Uterus (tissue), 4 donors: ENCODE data around the gene EXTL1. TPM values are rescaled to one million over a fixed set of nuclear protein-coding genes. Genes with fewer than 3 reads are reported as not detected.

Experiments used
- DNase-seq, 2 donors: peaks; one replicate each; pipeline ENCODE4 v3.0.0-alpha.2; 2019 to 2020
- H3K27ac ChIP-seq, 2 donors: fragments of 200-600 bp; sonication (generic); 1 replicate in 1 of 2; 2 replicates in 1 of 2; pipeline ENCODE4 v1.5.1; 2016 to 2018
- H3K27me3 ChIP-seq, 2 donors: fragments of 200-600 bp; sonication (generic); one replicate each; pipeline ENCODE4 v1.5.1; 2018 to 2019; ENCODE audit warnings: control low read depth in 1 of 2
- H3K36me3 ChIP-seq, 2 donors: fragments of 200-600 bp; sonication (generic); one replicate each; pipeline ENCODE4 v1.5.1; 2019; ENCODE audit warnings: control low read depth in 1 of 2
- H3K4me1 ChIP-seq, 2 donors: fragments of 200-600 bp; sonication (generic); one replicate each; pipeline ENCODE4 v1.5.1; 2018 to 2019; ENCODE audit warnings: control low read depth in 1 of 2
- H3K4me3 ChIP-seq, 2 donors: fragments of 200-600 bp; sonication (generic); 1 replicate in 1 of 2; 2 replicates in 1 of 2; pipeline ENCODE4 v1.5.1; 2018 to 2019; ENCODE audit warnings: mild to moderate bottlenecking in 1 of 2
- H3K9me3 ChIP-seq, 2 donors: fragments of 200-600 bp; sonication (generic); one replicate each; pipeline ENCODE4 v1.5.1; 2019; ENCODE audit warnings: control low read depth in 1 of 2
- POLR2A ChIP-seq, 2 donors: fragments of 450-650 bp; IDR thresholded peaks; one replicate each; pipeline ENCODE4 v1.6.1; 2016; ENCODE audit warnings: antibody characterized with exemption in 2 of 2, mild to moderate bottlenecking in 1 of 2, moderate library complexity in 1 of 2
- intact Hi-C: fragments of 100-400 bp; cut with DNase I; formaldehyde crosslinking; loops from one replicate; pipeline ENCODE4 v1.15.1; 2023; ENCODE audit warnings: low total_unique reads
- total RNA-seq, 4 donors: library from RNA; depleted of rRNA in 3 of 4; stranded (reverse); fragments of >200 nt in 3 of 4; gene quantifications; one replicate each; pipeline versions ENCODE4 v1.1.0 to v1.2.4, GENCODE V29; 2014 to 2023
- TF ChIP-seq, protein P1 (sequence below), 4 experiments: fragments of 200-600 bp in 2 of 4; fragments of 450-650 bp in 2 of 4; sonication (generic) in 2 of 4; IDR thresholded peaks; one replicate each; pipeline ENCODE4 v1.5.1; 2016 to 2019; ENCODE audit warnings: antibody characterized with exemption in 4 of 4, mild to moderate bottlenecking in 2 of 4, moderate library complexity in 1 of 4
- donor health status: DM: yes; HTN: yes; CAD: no.

EXTL1 gene
- total RNA-seq, 4 donors from 2014 or later: 0.26 to 2.7 (median 1.7) TPM; not detected in 1

DNA sequence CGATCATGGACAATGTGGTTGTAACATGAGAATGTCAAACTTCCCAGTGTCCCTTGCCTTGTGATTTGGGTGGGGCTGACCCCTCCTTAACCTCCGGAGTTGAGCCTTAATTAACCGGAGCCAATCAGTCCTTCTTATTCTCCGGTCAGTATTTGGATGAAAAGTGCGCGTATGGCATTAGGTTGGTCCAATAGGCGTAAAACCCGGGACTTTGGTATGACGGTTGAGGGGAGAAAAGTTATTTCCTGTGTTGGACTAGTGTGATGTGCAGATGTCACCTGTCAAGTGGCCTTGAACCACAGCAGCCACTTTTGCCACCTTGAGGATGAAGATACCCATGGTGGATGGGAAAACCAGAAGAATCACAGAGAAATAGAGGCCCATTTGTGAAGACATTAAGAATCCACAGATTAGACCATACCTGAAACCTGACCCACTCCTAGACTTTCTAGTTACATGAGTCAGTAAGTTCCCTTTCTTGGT is 28.8 kb upstream of the EXTL1 start:
- Histone ChIP-seq H3K4me1 (no peaks in the 10 kb centered on the region), H3K27me3 (no peaks in the 10 kb centered on the region), H3K4me3 (no peak overlapping the region), H3K9me3 (no peaks in the 10 kb centered on the region), H3K27ac (no peak overlapping the region), H3K36me3 (no peaks in the 10 kb centered on the region)
- TF ChIP-seq, protein P1, sequence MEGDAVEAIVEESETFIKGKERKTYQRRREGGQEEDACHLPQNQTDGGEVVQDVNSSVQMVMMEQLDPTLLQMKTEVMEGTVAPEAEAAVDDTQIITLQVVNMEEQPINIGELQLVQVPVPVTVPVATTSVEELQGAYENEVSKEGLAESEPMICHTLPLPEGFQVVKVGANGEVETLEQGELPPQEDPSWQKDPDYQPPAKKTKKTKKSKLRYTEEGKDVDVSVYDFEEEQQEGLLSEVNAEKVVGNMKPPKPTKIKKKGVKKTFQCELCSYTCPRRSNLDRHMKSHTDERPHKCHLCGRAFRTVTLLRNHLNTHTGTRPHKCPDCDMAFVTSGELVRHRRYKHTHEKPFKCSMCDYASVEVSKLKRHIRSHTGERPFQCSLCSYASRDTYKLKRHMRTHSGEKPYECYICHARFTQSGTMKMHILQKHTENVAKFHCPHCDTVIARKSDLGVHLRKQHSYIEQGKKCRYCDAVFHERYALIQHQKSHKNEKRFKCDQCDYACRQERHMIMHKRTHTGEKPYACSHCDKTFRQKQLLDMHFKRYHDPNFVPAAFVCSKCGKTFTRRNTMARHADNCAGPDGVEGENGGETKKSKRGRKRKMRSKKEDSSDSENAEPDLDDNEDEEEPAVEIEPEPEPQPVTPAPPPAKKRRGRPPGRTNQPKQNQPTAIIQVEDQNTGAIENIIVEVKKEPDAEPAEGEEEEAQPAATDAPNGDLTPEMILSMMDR (IDR thresholded peaks at IDR 0.05): no peak
- TF ChIP-seq POLR2A (IDR thresholded peaks at IDR 0.05): no peak
- intact Hi-C loops: no loop called here
- DNase-seq: no peak

GRCh38 chr1:25993197-25993951 is 28.2 kb upstream of the EXTL1 start:
- no peaks in the 10 kb centered on the region for H3K27me3 ChIP-seq
- TF ChIP-seq, protein P1 (IDR thresholded peaks at IDR 0.05): no peak
- no peak overlapping the region for H3K27ac ChIP-seq
- H3K36me3 ChIP-seq: no peaks in the 10 kb centered on the region
- H3K9me3 ChIP-seq: no peaks in the 10 kb centered on the region
- no peaks in the 10 kb centered on the region for H3K4me1 ChIP-seq
- intact Hi-C loops: no loop called here
- H3K4me3 ChIP-seq: no peak overlapping the region
- no peak for DNase-seq

- no peak overlapping the region for H3K27ac ChIP-seq
- no peak for DNase-seq
- TF ChIP-seq, protein P1 (IDR thresholded peaks at IDR 0.05): no peak
- TF ChIP-seq POLR2A (IDR thresholded peaks at IDR 0.05): no peak
- no peaks in the 10 kb centered on the region for H3K36me3 ChIP-seq
- H3K4me1 ChIP-seq: no peaks in the 10 kb centered on the region
- H3K4me3 ChIP-seq: no peak overlapping the region
- intact Hi-C loops: no loop called here
- H3K27me3 ChIP-seq: no peaks in the 10 kb centered on the region
- H3K9me3 ChIP-seq: no peaks in the 10 kb centered on the region
Measured at GRCh38 chr1:25994402-25995150, 27.0 kb upstream of the EXTL1 start.

- peak overlapping the region; percentile 64 to 69 for H3K4me3 ChIP-seq
- no peaks in the 10 kb centered on the region for H3K27me3 ChIP-seq
- H3K27ac ChIP-seq: peak overlapping the region; percentile 85 to 86
- TF ChIP-seq, protein P1 (IDR thresholded peaks at IDR 0.05): no peak
- peak in 1 of 2 donors; percentile 7 for TF ChIP-seq POLR2A (IDR thresholded peaks at IDR 0.05)
- DNase-seq: peak; percentile 24 to 47
- H3K36me3 ChIP-seq: no peaks in the 10 kb centered on the region
- H3K4me1 ChIP-seq: no peaks in the 10 kb centered on the region
- H3K9me3 ChIP-seq: no peaks in the 10 kb centered on the region
- intact Hi-C loops: no loop called here
Measured at GRCh38 chr1:25996966-25997827, 24.4 kb upstream of the EXTL1 start.
